HG03175 (cell line): Measurements from ENCODE around the gene DFFA.
"Not testable (repeated sequence)": the region's sequence is repeated elsewhere in the genome, so short reads cannot be mapped to it uniquely, and the experiment has no call there.

Experiments used
- ATAC-seq: cut with Tn5 transposase; IDR thresholded peaks from one replicate; pipeline ENCODE4 v1.9.1; 2021; ENCODE audit warnings: mild to moderate bottlenecking, moderate library complexity; ENCODE audit not compliant: unreplicated experiment

DFFA gene

GRCh38 chr1:10470043-10470442, 2.3 kb downstream of the DFFA start:
- ATAC-seq, result no peak

DNA sequence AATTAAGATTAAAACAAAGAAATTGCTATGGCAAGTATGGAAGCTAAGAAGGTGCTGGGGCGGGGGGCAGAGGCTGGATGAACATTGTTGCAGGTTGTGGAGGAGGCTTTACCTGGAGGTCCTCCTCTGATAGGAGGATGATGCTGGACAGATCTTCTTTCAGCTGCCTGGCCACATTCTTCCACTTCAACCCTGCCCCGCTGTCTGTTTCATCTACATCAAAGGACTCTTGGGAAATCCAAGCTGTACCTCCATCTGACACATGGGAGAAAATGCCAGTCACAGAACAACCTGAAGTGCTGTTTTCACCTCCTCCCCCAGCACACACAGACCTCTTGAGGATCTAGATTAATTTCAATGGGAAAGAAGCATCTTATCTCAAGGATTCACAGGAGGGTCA, 5.3 kb downstream of the DFFA start:
- no peak for ATAC-seq

DNA sequence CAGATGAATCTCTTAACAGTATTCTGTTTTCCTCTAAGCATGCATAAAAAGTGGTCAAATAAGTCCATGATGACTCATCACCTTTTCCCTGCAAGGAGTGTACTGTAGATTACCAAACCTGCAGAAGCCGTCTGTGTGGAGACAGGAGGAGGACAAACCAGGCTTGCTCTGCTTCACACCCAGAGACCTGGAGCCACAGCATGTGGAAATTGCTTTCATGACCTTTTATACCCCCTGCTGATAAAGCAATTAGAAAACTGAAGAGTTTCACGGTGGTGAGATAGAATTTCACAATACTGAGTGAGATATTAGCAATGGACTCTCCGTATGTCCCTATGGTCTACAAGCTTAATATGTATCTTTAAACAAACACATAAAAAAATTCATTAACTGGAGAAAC, 13.1 kb downstream of the DFFA start:
- ATAC-seq, result no peak

GRCh38 chr1:10457875-10458274, 14.5 kb downstream of the DFFA start:
- no peak for ATAC-seq

DNA sequence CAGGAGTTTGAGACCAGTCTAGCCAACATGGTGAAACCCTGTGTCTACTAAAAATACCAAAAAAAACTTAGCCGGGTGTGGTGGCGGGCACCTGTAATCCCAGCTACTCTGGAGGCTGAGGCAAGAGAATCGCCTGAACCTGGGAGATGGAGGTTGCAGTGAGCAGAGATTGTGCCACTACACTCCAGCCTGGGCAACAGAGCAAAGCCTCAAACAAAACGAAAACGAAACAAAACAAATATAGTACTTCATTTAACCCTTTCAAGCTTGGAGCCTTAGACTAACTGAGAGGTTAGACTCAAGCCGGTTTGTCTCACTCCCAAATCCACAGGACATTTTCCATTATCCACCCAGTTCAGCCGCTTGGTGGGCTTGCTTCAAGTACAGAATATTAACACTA, 14.9 kb downstream of the DFFA start:
- ATAC-seq, result not testable (repeated sequence)

- no peak for ATAC-seq
Observed at GRCh38 chr1:10456661-10457060, 15.7 kb downstream of the DFFA start.

DNA sequence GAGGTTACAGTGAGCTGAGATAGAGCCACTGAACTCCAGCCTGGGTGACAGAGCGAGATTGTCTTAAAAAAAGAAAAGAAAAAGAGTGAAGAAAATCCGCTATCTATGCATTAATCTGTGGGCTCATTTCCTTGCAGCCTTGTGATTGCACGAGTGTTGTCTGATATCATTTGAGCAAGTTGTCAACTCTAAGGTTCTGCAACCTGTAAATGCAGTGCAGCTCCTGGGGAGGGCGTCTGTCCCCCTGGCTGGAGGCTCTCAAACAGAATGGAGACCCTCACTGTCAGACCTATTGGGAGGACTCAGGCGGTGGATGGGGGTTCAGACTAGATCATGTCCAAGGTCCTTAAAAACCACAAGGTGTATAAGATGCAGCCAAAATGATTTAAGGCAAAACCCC, 16.3 kb downstream of the DFFA start:
- no peak for ATAC-seq

GRCh38 chr1:10451287-10451686, 21.0 kb downstream of the DFFA start:
- no peak for ATAC-seq

DNA sequence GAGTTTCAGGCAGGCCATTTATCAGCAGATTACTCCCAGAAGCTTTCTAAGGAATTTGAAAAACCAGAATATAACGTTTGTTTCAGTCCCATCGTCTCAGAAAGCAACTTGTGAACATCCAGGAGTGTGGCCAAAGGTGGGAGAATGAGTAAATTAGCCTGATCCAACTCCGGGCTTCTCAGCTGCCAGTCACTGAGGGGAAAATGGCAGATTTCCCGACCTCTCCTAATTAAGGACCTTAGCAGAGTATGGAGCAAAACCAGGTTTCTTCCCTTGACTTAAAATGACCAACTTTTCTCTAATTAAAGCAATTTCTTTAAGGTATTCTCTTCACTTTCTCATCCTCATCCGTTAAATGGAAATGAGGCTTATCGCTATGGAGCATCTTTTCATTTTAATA, 21.5 kb downstream of the DFFA start:
- ATAC-seq, result no peak

GRCh38 chr1:10450156-10450814, 22.0 kb downstream of the DFFA start:
- ATAC-seq, result no peak

- ATAC-seq, result no peak
Observed at GRCh38 chr1:10449751-10450150, 22.6 kb downstream of the DFFA start, which contains the start of gene CORT. Gene CORT (plus strand): TSS chr1:10450031. CDS start chr1:10450224, 193 bp downstream.

GRCh38 chr1:10446790-10447422, 25.4 kb downstream of the DFFA start:
- ATAC-seq, result no peak

- ATAC-seq, result peak; percentile 72
Observed at GRCh38 chr1:10444795-10445397, 27.4 kb downstream of the DFFA start.

- ATAC-seq, result no peak
Observed at GRCh38 chr1:10444248-10444647, 28.1 kb downstream of the DFFA start.

DNA sequence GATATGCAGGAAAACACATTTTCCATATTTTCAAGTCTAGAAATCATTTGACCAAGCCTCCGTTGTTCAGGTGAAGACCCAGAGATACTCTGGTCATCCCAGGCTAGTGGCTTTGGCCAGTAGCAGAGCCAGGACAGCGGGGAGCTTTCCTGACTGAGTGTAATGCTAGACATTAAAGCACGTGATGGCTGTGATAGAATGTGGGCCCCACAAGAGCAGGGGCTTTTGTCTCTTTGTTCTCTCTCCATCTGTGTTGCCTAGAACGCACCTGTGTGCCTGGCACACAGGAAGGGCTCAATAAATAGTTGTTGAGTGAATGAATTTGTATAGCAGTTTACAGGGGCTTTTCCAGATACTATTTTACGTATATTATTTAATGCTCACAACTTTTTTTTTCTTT, 31.5 kb downstream of the DFFA start:
- ATAC-seq, result no peak

DNA sequence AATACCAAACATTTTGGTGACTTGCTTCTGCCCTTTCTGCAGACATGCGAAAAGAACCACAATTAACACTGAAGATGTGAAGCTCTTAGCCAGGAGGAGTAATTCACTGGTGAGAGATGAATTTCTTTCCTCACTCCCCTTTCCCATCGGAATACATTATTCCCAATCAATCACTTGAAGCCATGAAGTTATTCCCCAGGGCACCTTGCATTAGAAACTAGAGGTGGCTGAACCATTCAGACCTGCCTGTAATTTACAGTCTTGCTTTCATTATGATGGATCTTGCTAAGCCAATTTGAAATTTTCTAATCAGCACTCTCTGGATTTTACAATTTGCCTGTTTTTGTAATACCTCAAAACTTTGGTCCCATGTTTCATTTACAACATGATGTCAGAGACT, 32.0 kb downstream of the DFFA start:
- no peak for ATAC-seq

- ATAC-seq, result no peak
Observed at GRCh38 chr1:10438677-10439163, 33.6 kb downstream of the DFFA start.

DNA sequence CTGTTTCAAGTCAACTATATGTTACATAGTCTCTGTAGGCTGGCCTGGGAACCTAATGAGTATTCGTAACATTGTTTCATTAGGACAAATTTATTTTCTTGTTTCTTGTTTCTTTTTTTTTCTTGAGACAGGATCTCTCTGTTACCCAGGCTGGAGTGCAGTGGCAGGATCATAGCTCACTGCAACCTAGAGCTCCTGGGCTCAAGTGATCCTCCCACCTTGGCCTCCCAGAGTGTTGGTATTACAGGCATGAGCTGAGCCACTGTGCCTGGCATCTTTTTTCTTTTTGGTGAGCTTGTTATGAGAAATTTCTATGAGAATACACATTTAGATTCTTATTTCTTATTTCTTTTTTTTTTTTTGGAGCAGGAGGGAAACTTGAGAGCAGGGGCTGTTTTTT, 35.3 kb downstream of the DFFA start:
- ATAC-seq, result no peak

DNA sequence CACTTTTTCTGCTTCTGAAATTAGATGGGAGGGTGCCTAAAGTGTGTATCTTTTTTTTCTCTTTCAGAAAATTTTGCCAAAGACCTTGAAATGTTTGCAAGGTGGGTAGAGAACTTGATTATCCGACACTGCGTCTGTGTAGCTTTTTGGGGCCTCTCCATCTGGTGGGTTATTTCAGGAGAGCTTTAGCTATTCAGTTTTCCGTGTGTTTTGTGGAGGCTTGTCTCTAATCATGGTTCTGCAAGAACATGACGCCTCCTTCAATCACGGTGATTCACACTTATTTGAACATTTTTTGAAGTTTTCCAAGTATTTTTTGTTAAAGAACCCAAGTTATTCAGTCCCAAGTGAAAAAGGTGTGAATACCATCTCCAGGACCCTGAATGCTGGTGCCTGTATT, 37.7 kb downstream of the DFFA start:
- no peak for ATAC-seq

DNA sequence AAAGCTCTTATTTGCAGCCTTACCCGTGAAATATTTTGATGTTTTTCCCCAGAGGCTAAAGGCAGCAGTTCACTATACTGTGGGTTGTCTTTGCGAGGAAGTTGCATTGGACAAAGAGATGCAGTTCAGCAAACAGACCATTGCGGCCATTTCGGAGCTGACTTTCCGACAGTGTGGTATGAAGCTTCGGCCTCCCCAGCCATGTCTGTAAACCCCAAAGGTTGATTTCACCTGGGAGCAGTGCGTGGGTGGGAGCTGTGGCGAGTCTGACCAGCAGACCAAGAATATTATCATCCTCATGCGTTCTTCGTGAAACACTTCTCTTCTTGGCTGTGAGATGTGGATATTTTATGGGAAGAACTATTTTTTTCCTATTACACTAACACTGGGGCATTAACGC, 38.5 kb downstream of the DFFA start:
- no peak for ATAC-seq

DNA sequence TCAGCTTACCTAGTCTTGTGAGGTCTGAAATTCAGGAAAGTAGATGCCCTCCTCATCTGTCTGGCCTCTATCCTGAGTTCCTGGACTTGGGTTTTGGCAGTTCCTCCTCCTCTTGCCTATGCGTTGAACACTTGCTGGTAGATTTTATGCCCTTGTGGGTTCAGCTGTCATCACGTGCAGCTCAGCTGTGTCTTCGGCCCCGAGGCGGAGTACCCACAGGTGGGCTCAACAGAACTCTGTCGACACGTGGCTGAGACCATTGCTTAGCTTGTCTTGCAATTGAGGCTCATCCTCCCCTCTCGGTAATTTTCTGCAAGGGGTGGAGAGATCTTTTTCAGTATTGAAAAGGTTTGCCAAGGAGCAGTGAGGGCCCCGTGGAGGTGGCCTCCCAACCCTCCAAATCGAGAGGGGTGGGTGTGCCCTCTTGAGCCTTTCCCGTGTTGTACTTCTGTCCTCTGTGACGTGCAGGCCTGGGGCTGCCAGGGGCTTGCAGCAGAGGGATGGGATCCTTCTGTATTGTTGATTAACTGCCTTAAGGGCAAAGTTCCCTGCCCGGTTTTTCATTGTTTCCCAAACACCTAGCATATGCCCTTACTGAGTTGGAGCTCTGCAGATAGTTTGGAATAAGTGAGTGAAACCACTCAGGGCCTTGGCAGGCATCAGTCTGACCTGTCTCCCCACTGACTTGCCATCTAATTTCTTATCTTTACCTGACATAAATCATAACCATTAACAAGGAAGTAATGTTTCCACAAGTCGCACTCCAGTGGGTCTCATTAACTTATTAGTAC, 39.2 kb downstream of the DFFA start:
- ATAC-seq, result no peak
